ENCODE results near the gene PANK2. TPM values are rescaled to one million over a fixed set of nuclear protein-coding genes. Genes with fewer than 3 reads are reported as not detected.
A peak's percentile ranks its signal among the peaks of the same experiment; 100 is the strongest.
"Not testable (repeated sequence)": the region's sequence is repeated elsewhere in the genome, so short reads cannot be mapped to it uniquely, and the experiment has no call there.

PANK2 gene
- total RNA-seq, 4 donors from 2014 or later: 22.9 to 48.7 (median 38.2) TPM

DNA sequence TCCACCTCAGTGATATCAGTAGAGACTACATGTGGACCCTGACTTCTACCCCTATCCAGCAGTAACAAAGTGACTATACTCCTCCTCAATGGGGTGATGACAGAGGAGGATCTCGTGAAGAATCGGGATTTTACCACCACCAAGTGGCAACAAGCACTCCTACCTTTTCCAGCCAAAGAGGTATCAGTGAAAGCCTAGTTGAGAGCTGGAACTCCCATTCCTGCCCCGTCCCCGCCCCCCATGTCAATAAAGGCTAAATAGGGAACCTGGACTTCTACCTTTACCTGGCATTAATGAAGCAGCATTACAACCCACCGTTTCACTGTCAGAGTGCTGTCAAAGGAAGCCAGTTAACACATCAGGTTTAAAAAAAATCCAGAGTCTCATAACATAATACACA, 80.8 kb downstream of the PANK2 start:
- no peak overlapping the region for H3K4me3 ChIP-seq
- 61% methylated on average over 5 of the region's 5 CpGs; no CpG with 5 or more reads in 1 of the 2 donors for WGBS, 2 donors (ENCODE audit: low coverage in 1 of 2)
- DNase-seq: peak; percentile 29
- H3K27me3 ChIP-seq: no peaks in the 10 kb centered on the region
- H3K9me3 ChIP-seq: no peaks in the 10 kb centered on the region
- no peak overlapping the region for H3K27ac ChIP-seq
- in situ Hi-C loops (cut with MboI; ENCODE audit: low pct_ligation_motif_present in 1 of 4, low pct_unique_long_range_greater_than_20kb in 1 of 4, low sequenced_read_pairs in 3 of 4) (no loop called here), intact Hi-C loops (cut with DNase I; ENCODE audit: low total_unique reads) (no loop called here)
- peaks cover 0 to 14% (median 0%) of the 10 kb centered on the region in 4 donors for H3K4me1 ChIP-seq
- TF ChIP-seq POLR2A (IDR thresholded peaks at IDR 0.05) (no peak), EP300 (IDR thresholded peaks at IDR 0.05; ENCODE audit: low read depth) (no peak), POLR2AphosphoS5 (IDR thresholded peaks at IDR 0.05) (no peak)
- TF ChIP-seq, protein P1, sequence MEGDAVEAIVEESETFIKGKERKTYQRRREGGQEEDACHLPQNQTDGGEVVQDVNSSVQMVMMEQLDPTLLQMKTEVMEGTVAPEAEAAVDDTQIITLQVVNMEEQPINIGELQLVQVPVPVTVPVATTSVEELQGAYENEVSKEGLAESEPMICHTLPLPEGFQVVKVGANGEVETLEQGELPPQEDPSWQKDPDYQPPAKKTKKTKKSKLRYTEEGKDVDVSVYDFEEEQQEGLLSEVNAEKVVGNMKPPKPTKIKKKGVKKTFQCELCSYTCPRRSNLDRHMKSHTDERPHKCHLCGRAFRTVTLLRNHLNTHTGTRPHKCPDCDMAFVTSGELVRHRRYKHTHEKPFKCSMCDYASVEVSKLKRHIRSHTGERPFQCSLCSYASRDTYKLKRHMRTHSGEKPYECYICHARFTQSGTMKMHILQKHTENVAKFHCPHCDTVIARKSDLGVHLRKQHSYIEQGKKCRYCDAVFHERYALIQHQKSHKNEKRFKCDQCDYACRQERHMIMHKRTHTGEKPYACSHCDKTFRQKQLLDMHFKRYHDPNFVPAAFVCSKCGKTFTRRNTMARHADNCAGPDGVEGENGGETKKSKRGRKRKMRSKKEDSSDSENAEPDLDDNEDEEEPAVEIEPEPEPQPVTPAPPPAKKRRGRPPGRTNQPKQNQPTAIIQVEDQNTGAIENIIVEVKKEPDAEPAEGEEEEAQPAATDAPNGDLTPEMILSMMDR (IDR thresholded peaks at IDR 0.05): no peak
- H3K36me3 ChIP-seq: no peaks in the 10 kb centered on the region

DNA sequence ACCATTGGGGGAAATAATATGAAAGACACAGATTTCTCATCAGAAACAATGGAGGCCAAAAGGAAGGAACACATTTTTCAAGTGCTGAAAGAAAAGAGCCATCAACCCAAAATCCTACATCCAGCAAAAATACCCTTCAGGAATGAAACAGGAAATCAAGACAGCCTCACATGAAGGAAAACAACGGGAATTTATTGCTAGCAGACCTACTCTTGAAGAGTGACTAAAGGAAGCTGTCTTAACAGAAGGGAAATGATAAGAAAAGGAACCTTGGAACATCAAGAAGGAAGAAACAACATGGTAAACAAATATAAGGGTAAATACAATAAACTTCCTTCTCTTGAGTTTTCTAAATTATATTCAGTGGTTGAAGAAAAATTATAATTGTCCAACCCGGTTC, 82.0 kb downstream of the PANK2 start:
- H3K27ac ChIP-seq: no peak overlapping the region
- DNase-seq: no peak
- H3K9me3 ChIP-seq: no peaks in the 10 kb centered on the region
- in situ Hi-C loops (cut with MboI; ENCODE audit: low pct_ligation_motif_present in 1 of 4, low pct_unique_long_range_greater_than_20kb in 1 of 4, low sequenced_read_pairs in 3 of 4): no loop called here
- no peak overlapping the region for H3K4me3 ChIP-seq
- H3K4me1 ChIP-seq: peaks cover 0 to 14% (median 0%) of the 10 kb centered on the region in 4 donors
- no peaks in the 10 kb centered on the region for H3K36me3 ChIP-seq
- intact Hi-C loops (cut with DNase I; ENCODE audit: low total_unique reads): no loop called here
- H3K27me3 ChIP-seq: no peaks in the 10 kb centered on the region
- 45 to 58% methylated on average over 2 of the region's 2 CpGs for WGBS, 2 donors (ENCODE audit: low coverage in 1 of 2)
- TF ChIP-seq EP300 (IDR thresholded peaks at IDR 0.05; ENCODE audit: low read depth) (no peak), POLR2AphosphoS5 (IDR thresholded peaks at IDR 0.05) (no peak), POLR2A (IDR thresholded peaks at IDR 0.05) (no peak)
- TF ChIP-seq, protein P1 (IDR thresholded peaks at IDR 0.05): no peak

- intact Hi-C loops (cut with DNase I; ENCODE audit: low total_unique reads): no loop called here
- no peak for DNase-seq
- Histone ChIP-seq H3K4me3 (no peak overlapping the region), H3K9me3 (no peaks in the 10 kb centered on the region), H3K27me3 (no peaks in the 10 kb centered on the region), H3K4me1 (peaks cover 0 to 14% (median 0%) of the 10 kb centered on the region in 4 donors), H3K27ac (no peak overlapping the region), H3K36me3 (no peaks in the 10 kb centered on the region)
- TF ChIP-seq, protein P1 (IDR thresholded peaks at IDR 0.05): no peak
- TF ChIP-seq POLR2A (IDR thresholded peaks at IDR 0.05) (no peak), EP300 (IDR thresholded peaks at IDR 0.05; ENCODE audit: low read depth) (no peak), POLR2AphosphoS5 (IDR thresholded peaks at IDR 0.05) (no peak)
- 73 to 74% methylated on average over 1 of the region's 1 CpG for WGBS, 2 donors (ENCODE audit: low coverage in 1 of 2)
- in situ Hi-C loops (cut with MboI; ENCODE audit: low pct_ligation_motif_present in 1 of 4, low pct_unique_long_range_greater_than_20kb in 1 of 4, low sequenced_read_pairs in 3 of 4): no loop called here
Observed at GRCh38 chr20:3972161-3972560, 83.0 kb downstream of the PANK2 start.

DNA sequence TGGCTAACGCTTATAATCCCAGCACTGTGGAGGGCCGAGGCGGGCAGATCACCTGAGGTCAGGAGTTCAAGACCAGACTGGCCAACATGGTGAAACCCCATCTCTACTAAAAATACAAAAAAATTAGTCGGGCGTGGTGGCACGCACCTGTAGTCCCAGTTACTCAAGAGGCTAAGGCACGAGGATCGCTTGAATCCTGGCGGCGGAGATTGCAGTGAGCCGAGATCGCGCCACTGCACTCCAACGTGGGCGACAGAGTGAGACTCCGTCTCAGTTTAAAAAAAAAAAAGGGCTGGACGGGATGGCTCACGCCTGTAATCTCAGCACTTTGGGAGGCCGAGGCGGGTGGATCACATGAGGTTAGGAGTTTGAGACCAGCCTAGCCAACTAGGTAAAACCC, 83.4 kb downstream of the PANK2 start:
- H3K4me3 ChIP-seq; H3K27me3 ChIP-seq; H3K36me3 ChIP-seq; H3K27ac ChIP-seq; in situ Hi-C loops (cut with MboI; ENCODE audit: low pct_ligation_motif_present in 1 of 4, low pct_unique_long_range_greater_than_20kb in 1 of 4, low sequenced_read_pairs in 3 of 4); DNase-seq; intact Hi-C loops (cut with DNase I; ENCODE audit: low total_unique reads); H3K9me3 ChIP-seq: not testable (repeated sequence)
- H3K4me1 ChIP-seq: peaks cover 0 to 14% (median 0%) of the 10 kb centered on the region in 4 donors
- WGBS, 2 donors (ENCODE audit: low coverage in 1 of 2): 96 to 97% methylated on average over 6 to 20 of the region's 20 CpGs

- peaks cover 0 to 14% (median 0%) of the 10 kb centered on the region in 4 donors for H3K4me1 ChIP-seq
- H3K27ac ChIP-seq: no peak overlapping the region
- 86 to 94% methylated on average over 2 of the region's 2 CpGs for WGBS, 2 donors (ENCODE audit: low coverage in 1 of 2)
- H3K36me3 ChIP-seq: no peaks in the 10 kb centered on the region
- in situ Hi-C loops (cut with MboI; ENCODE audit: low pct_ligation_motif_present in 1 of 4, low pct_unique_long_range_greater_than_20kb in 1 of 4, low sequenced_read_pairs in 3 of 4): no loop called here
- no peak overlapping the region for H3K4me3 ChIP-seq
- no peaks in the 10 kb centered on the region for H3K9me3 ChIP-seq
- DNase-seq: no peak
- intact Hi-C loops (cut with DNase I; ENCODE audit: low total_unique reads): no loop called here
- H3K27me3 ChIP-seq: no peaks in the 10 kb centered on the region
- no peak for TF ChIP-seq POLR2AphosphoS5 (IDR thresholded peaks at IDR 0.05)
- TF ChIP-seq POLR2A (IDR thresholded peaks at IDR 0.05): no peak
- TF ChIP-seq EP300 (IDR thresholded peaks at IDR 0.05; ENCODE audit: low read depth): no peak
- TF ChIP-seq, protein P1 (IDR thresholded peaks at IDR 0.05): no peak
Observed at GRCh38 chr20:3973705-3974104, 84.5 kb downstream of the PANK2 start.

Measured in transverse colon (tissue), 4 donors.